ENCODE data around the gene DENND1A.

DNA sequence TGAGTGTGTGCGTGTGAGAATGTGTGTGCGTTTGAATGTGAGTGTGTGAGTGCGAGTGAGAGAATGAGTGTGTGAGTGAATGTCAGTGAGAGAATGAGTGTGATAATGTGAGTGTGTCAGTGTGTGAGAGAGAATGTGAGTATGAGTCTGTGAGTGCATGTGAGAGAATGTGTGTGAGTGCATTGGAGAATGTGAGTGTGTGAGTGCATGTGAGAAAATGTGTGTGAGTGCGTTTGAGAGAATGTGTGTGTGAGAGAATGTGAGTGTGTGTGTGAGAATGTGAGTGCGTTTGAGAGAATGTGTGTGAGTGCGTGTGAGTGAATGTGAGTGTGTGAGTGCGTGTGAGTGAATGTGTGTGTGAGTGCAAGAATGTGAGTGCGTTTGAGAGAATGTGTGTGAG lies 42.7 kb upstream of the DENND1A start:
- TF ChIP-seq ELF4 (IDR thresholded peaks at IDR 0.05) (no peak), FOXM1 (IDR thresholded peaks at IDR 0.05; ENCODE audit: borderline replicate concordance) (no peak)

All from HEK293T (cell line).